Measurements from ENCODE around the gene LDLRAD3.

The LDLRAD3 gene

DNA sequence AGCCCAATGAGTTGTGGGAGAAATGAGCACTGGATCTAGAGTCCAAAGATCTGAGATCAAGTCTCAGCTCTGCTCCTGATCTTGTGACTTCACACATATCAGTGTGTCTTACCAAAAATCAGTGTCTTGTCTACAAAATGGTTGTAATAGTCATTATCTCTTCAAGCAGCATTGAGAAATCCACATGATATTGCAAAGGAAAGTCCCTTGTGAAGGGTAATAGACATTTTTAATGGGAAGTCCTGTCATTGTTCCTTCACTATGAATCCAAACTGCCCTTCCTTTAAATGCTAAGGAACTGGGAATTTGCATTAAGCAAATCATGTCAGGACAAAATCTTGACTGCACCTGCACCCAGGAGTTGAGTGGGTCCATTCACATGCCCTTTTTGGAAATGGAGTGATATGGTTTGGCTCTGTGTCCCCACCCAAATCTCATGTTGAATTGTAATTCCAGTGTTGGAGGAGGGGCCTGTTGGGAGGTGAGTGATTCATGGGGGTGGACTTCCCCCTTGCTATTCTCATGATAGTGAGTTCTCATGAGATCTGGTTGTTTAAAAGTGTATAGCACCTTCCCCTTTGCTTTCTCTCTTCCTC lies 294.3 kb downstream of the LDLRAD3 start:
- CTCF ChIA-PET: no interaction called here
- TF ChIP-seq, protein P1, sequence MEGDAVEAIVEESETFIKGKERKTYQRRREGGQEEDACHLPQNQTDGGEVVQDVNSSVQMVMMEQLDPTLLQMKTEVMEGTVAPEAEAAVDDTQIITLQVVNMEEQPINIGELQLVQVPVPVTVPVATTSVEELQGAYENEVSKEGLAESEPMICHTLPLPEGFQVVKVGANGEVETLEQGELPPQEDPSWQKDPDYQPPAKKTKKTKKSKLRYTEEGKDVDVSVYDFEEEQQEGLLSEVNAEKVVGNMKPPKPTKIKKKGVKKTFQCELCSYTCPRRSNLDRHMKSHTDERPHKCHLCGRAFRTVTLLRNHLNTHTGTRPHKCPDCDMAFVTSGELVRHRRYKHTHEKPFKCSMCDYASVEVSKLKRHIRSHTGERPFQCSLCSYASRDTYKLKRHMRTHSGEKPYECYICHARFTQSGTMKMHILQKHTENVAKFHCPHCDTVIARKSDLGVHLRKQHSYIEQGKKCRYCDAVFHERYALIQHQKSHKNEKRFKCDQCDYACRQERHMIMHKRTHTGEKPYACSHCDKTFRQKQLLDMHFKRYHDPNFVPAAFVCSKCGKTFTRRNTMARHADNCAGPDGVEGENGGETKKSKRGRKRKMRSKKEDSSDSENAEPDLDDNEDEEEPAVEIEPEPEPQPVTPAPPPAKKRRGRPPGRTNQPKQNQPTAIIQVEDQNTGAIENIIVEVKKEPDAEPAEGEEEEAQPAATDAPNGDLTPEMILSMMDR (conservative IDR thresholded peaks at IDR 0.05; ENCODE audit: low read depth): no peak
- H3K27ac ChIP-seq: no peak overlapping the region
- no peak for DNase-seq (ENCODE audit: low spot score)
- POLR2A ChIA-PET (ENCODE audit: low non-redundant PET): no interaction called here

DNA sequence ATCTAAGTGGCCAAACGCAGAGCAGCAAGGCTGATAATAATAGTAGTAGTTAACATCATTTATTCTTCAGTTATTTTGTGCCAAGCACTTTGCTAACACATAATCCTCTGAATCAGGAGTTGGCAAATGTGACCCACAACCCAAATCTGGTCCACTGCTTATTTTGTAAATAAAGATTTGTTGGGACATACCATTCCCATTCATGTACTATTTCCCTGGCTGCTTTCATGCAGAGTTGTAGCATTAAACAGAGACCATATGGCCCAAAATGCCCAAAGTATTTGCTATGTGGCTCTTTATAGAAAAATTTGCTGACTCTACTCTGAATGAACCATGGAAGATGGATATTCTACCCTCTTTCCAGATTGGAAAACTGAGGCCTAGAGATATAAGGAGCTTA lies 295.0 kb downstream of the LDLRAD3 start:
- ChIA-PET POLR2A (ENCODE audit: low non-redundant PET) (no interaction called here), CTCF (interaction anchor here (0.6 to 1.1 kb wide), 2 partner anchors 27 to 107 kb away, joined by 3 to 5 read pairs; no protein-coding TSS in a partner anchor)
- TF ChIP-seq, protein P1 (conservative IDR thresholded peaks at IDR 0.05; ENCODE audit: low read depth): no peak
- no peak overlapping the region for H3K27ac ChIP-seq
- DNase-seq (ENCODE audit: low spot score): no peak

DNA sequence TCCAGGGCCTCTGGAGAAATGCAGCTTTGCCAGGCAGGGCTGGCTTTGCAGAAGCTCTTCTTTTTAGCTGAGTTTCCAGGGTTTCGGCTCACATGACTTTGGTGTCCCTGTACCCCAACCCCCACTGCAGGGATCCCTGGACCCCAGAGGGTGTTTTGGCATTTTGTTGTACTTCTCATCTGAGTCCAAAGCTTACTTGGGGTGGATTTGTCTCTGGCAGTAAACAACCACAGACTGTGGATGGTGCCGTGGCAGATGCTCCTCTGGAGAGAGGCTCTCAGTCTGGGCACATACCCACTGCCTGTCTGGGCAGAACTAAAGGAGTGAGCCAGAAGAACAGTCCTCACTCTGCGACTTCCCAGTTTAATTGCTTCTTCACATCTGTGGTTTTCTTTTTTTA lies 295.8 kb downstream of the LDLRAD3 start:
- TF ChIP-seq, protein P1 (conservative IDR thresholded peaks at IDR 0.05; ENCODE audit: low read depth): no peak
- no peak overlapping the region for H3K27ac ChIP-seq
- CTCF ChIA-PET: interaction anchor here (1.1 kb wide), 1 partner anchor 27 kb away, joined by 3 read pairs; no protein-coding TSS in a partner anchor
- POLR2A ChIA-PET (ENCODE audit: low non-redundant PET): no interaction called here
- DNase-seq (ENCODE audit: low spot score): no peak

DNA sequence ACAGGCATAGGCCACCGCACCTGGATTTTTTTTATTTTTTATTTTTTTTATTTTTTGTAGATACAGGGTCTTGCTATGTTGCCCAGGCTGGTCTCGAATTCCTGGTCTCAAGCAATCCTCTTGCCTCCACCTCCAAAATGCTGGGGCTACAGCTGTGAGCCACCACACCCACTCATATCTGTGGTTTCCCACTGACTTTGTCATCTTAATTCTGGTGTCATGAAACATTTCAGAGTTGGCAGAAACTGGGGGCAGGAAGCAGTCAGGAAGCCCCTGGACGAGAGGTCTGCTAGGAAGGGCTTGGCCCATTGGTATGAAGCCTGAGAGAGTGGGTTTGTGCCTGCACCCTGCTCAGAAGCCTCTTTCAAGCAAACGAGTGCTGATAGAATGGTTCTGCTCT lies 296.3 kb downstream of the LDLRAD3 start:
- ChIA-PET POLR2A (ENCODE audit: low non-redundant PET) (interaction anchor here (0.6 kb wide), 1 partner anchor 249 kb away, joined by 3 read pairs; no protein-coding TSS in a partner anchor), CTCF (interaction anchor here (0.7 kb wide), 1 partner anchor 202 kb away, joined by 3 read pairs; no protein-coding TSS in a partner anchor)
- no peak for DNase-seq (ENCODE audit: low spot score)
- H3K27ac ChIP-seq: no peak overlapping the region
- TF ChIP-seq, protein P1 (conservative IDR thresholded peaks at IDR 0.05; ENCODE audit: low read depth): no peak

DNA sequence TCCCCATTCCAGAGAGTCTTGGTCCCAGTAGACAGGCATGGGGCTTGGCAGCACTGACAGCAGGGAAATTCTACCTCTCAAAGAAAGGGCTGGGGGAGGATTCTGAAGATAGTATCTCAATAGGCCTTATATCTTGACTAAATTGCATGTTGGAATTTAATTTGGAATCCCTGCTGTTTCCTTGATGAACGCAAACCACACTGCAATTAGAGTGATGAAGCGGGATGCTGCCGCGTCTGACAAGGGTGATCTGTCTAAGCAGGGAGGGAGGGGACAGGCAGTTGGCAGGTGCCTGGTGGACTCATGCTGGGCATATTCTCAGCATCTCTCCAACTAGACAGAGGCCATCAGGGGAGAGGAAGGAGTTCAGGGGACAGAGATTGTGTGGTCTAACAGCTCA lies 296.9 kb downstream of the LDLRAD3 start:
- H3K27ac ChIP-seq: no peak overlapping the region
- TF ChIP-seq, protein P1 (conservative IDR thresholded peaks at IDR 0.05; ENCODE audit: low read depth): no peak
- DNase-seq (ENCODE audit: low spot score): no peak
- POLR2A ChIA-PET (ENCODE audit: low non-redundant PET): no interaction called here
- CTCF ChIA-PET: interaction anchor here (0.6 kb wide), 2 partner anchors 12 to 17 kb away, joined by 3 read pairs; no protein-coding TSS in a partner anchor

DNA sequence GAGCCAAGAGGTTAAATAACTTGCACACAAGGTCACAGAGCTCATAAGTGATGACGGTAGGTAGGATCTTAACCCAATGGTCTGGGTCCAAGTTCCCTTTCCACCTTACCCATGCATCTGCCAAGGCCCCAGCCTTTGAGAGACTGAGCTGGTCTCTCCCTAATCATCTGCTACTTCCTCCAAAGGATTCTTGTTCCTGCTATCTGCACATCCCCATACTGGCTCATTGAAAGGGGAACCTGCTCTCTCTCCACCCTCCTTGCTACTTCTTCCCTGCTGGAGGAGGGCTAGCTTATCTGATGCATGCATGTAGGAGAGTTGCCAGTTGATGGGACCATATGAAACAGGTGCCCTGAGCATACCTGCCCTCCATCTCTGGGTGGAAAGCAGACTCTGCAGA lies 297.6 kb downstream of the LDLRAD3 start:
- TF ChIP-seq, protein P1 (conservative IDR thresholded peaks at IDR 0.05; ENCODE audit: low read depth): no peak
- H3K27ac ChIP-seq: no peak overlapping the region
- CTCF ChIA-PET: interaction anchor here (0.6 kb wide), 2 partner anchors 13 to 16 kb away, joined by 3 read pairs; no protein-coding TSS in a partner anchor
- POLR2A ChIA-PET (ENCODE audit: low non-redundant PET): no interaction called here
- no peak for DNase-seq (ENCODE audit: low spot score)
